PC-3 (cell line): ENCODE measurements around the gene HGS.

Experiments used
- EZH2 ChIP-seq: fragments of 300-600 bp; sonication (generic); IDR thresholded peaks from one replicate; pipeline ENCODE4 v1.6.1; 2017; ENCODE audit warnings: antibody characterized with exemption, mild to moderate bottlenecking, low read length; ENCODE audit not compliant: unreplicated experiment
- EZH2phosphoT487 ChIP-seq: fragments of 300-600 bp; sonication (generic); IDR thresholded peaks from 2 replicates; pipeline ENCODE4 v1.6.1; 2018; ENCODE audit warnings: mild to moderate bottlenecking, antibody characterized with exemption, low read length, borderline replicate concordance
- TF ChIP-seq, protein P1 (sequence below): fragments of 300-600 bp; sonication (generic); conservative IDR thresholded peaks from 2 replicates; pipeline ENCODE4 v1.5.1; 2017; ENCODE audit warnings: antibody characterized with exemption, low read depth, mild to moderate bottlenecking, low read length

DNA sequence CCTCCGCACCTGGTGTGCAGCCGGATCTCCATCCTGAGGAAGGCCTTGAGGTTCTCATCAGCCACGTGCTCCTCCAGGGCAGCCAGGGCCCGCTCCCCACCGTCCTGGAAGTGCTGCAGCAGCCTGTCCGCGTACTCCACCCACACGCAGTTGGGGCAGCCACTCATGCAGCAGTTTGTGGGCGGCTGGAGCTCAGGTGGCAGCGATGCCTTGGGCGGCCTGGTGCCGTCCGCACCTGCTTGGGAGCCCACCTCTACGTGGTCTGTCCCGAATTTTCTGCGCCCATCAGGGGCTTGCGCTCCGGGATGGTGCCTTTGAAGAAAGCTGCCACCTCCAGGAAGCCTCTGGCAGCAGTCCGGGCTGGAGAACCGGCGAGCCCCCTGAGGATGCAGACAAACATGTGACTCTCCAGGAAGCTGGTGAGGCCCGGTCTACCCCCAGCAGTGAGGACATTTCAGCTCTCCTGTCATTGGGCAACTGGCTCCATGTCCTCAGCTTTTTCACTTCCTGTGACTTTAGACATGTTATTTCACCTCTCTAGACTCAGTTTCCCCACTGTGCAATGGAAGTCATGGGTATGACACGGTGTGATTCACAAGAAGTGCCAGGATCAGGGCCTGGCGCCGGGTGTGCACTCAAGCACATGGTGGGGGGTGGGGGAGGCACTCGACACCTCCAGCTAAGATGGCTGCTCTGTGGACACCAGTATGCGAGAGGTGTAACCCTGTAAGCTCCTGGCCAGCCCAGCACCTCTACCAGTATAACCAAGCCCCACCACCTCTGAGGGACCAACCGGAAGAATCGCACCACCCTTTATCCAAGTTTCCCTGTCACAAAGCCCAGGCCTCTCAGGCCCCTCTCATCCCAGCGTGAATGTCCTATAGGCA, 18.4 kb upstream of the HGS start:
- TF ChIP-seq, protein P1, sequence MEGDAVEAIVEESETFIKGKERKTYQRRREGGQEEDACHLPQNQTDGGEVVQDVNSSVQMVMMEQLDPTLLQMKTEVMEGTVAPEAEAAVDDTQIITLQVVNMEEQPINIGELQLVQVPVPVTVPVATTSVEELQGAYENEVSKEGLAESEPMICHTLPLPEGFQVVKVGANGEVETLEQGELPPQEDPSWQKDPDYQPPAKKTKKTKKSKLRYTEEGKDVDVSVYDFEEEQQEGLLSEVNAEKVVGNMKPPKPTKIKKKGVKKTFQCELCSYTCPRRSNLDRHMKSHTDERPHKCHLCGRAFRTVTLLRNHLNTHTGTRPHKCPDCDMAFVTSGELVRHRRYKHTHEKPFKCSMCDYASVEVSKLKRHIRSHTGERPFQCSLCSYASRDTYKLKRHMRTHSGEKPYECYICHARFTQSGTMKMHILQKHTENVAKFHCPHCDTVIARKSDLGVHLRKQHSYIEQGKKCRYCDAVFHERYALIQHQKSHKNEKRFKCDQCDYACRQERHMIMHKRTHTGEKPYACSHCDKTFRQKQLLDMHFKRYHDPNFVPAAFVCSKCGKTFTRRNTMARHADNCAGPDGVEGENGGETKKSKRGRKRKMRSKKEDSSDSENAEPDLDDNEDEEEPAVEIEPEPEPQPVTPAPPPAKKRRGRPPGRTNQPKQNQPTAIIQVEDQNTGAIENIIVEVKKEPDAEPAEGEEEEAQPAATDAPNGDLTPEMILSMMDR, result no peak
- TF ChIP-seq EZH2phosphoT487 (no peak), EZH2 (no peak)
